Measurements from ENCODE around the gene NFKB2. TPM values are rescaled to one million over a fixed set of nuclear protein-coding genes. Genes with fewer than 3 reads are reported as not detected.

Gene NFKB2
- total RNA-seq, 1 experiment from 2014 or later: 51.9 TPM

DNA sequence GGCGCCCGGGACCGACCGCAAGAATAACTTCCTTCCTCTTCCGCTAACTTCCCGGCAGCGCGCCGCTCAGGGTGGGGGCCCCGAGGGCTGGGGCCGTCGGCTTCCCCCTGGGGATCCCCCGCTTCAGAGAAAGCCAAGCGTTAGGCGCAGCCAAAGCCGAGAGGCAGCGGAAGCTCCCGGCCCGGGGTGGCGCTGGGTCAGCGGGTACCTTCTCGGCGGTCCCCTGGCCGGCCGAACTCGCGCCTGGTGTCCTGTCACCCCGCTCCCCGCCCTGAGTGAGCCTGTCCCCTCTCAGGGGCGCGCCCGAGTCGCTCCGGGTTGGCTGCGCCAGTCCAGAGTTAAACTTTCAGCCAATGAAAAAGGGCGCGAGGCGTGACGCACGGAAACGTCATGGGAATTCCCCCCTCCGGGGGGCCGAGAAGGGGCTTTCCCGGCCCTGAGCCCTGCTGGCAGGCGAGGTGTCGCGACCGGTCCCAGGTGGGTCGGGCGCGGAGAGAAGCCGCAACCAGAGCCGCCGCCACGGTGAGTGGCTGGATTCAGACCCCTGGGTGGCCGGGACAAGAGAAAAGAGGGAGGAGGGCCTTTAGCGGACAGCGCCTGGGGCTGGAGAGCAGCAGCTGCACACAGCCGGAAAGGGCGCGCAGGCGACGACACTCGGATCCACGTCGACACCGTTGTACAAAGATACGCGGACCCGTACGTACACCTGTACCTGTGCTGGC is 1.3 kb upstream of the NFKB2 start:
- peak; percentile 95 for DNase-seq (ENCODE audit: extremely low read depth, low read depth)

DNA sequence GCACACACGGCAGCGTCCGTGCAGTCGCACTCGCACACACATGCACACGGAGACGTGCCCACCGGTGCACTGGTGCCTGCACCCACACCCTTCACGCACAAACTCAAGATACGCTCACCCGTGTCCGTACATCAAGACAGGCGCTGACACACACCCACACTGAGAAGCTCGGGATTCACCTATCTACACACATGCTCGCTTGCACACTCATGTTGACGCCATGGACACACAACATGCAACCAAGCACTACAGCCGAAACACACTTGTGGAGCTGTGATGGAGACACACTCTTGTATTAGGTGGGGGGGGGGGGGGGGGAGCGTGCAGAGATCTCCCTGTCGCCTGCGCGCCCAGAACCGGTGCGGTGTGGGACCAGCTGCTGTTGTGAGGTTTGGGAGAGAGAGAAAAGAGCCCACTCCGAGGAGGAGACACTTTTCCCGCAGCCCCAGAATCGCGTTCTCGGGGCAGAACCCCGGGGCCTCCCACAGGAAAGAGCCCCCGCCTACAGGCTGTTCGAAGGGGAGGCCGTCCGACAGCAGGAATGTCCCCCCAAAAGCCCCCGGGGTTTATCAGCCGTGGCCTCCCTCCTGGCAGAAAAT is 605 bp upstream of the NFKB2 start:
- DNase-seq (ENCODE audit: extremely low read depth, low read depth): peak; percentile 17

DNA sequence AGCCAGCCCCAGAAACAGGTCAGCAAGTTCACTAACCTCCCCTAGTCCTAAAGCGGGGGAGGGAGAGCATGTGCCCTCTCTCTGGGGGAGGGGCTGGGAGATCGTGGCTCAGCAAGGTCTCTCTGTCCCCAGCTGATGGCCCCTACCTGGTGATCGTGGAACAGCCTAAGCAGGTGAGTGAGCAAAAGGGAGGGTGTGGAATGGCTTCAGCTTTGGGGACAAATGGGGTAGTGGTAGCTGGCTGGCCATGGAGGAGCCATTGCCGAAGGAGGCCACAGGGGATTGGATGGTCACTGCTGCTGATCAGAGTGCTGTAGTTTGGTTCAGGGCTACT is 779 bp downstream of the NFKB2 start:
- DNase-seq (ENCODE audit: extremely low read depth, low read depth): no peak

DNA sequence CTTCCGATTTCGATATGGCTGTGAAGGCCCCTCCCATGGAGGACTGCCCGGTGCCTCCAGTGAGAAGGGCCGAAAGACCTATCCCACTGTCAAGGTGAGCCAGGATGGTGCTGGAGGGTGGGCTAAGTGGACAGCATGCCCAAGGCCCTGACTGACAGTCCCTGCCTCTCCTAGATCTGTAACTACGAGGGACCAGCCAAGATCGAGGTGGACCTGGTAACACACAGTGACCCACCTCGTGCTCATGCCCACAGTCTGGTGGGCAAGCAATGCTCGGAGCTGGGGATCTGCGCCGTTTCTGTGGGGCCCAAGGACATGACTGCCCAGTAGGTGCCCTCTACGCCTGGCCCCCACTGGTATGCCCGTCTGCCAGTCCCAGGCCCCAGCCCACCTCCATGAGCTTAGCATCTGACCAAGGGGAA is 1.2 kb downstream of the NFKB2 start:
- no peak for DNase-seq (ENCODE audit: extremely low read depth, low read depth)

DNA sequence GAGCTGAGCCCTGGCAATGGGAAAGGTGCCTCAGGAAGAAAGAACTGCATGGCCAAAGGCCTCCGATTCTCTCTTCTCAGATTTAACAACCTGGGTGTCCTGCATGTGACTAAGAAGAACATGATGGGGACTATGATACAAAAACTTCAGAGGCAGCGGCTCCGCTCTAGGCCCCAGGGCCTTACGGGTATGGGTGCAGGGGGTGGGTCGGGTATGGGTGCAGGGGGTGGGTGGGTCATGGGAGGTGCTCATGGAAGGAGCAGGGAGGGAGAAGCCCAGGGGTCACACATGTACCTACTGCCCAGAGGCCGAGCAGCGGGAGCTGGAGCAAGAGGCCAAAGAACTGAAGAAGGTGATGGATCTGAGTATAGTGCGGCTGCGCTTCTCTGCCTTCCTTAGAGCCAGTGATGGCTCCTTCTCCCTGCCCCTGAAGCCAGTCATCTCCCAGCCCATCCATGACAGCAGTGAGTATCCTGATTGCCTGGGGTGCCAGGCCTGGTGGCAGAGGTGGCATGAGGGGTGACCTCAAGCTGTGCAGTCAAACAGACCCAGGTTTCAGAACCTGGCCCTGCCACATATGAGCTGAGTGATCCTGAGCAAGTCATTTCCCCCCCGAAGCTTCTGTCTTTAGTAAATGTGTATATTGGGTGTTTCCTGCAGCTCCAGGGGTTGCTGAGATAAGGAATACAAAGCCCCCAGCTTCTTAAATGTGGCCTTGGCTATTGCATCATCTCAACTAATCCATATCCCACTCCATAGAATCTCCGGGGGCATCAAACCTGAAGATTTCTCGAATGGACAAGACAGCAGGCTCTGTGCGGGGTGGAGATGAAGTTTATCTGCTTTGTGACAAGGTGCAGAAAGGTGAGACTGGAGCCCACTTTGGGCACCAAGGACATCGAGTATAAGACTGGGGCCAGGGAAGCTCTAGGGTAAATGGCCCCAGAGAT is 2.0 kb downstream of the NFKB2 start:
- DNase-seq (ENCODE audit: extremely low read depth, low read depth): no peak

DNA sequence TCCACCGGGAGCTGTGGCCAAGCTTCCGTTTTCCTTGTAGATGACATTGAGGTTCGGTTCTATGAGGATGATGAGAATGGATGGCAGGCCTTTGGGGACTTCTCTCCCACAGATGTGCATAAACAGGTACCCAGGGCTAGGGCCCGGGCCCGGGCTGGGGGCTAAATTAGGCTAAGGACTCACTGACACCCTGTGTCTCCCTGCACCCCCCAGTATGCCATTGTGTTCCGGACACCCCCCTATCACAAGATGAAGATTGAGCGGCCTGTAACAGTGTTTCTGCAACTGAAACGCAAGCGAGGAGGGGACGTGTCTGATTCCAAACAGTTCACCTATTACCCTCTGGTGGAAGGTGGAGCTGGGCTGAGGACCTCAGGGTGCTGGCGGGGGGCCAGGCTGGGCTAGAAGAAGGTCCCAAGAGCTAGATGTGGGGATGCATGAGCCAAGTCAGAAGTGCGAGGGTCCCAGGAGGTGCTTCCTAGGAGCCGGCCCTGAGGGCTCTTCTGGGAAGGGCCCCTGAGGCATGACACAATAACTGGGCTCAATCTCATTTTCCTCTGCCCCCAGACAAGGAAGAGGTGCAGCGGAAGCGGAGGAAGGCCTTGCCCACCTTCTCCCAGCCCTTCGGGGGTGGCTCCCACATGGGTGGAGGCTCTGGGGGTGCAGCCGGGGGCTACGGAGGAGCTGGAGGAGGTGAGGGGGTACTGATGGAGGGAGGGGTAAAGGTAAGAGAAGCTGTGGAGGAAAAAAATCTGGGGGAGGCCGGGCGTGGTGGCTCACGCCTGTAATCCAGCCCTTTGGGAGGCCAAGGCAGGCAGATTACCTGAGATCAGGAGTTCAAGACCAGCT is 2.9 kb downstream of the NFKB2 start:
- DNase-seq (ENCODE audit: extremely low read depth, low read depth): no peak

DNA sequence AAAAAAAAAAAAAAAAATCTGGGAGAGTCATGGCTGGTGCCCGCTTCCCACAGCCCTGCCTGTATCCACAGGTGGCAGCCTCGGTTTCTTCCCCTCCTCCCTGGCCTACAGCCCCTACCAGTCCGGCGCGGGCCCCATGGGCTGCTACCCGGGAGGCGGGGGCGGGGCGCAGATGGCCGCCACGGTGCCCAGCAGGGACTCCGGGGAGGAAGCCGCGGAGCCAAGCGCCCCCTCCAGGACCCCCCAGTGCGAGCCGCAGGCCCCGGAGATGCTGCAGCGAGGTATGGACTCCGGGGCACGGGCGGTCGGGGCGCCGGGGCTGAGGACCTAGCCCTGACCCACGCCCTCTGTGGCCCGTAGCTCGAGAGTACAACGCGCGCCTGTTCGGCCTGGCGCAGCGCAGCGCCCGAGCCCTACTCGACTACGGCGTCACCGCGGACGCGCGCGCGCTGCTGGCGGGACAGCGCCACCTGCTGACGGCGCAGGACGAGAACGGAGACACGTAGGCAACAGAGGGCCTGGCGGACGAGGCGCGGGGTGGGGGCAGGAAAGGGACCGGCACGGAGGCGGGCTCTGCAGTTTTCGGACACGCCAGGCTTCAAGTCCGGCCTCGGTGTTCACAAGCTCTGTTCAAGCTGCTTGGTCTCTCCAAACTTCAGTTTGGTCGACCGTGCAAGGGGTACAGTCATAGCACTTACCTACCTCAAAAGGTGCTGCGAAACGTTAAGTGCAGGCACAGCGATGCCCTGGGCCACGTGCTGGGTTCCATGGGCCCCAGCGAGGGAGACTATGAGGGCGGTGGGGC is 3.9 kb downstream of the NFKB2 start:
- DNase-seq (ENCODE audit: extremely low read depth, low read depth): peak; percentile 81

DNA sequence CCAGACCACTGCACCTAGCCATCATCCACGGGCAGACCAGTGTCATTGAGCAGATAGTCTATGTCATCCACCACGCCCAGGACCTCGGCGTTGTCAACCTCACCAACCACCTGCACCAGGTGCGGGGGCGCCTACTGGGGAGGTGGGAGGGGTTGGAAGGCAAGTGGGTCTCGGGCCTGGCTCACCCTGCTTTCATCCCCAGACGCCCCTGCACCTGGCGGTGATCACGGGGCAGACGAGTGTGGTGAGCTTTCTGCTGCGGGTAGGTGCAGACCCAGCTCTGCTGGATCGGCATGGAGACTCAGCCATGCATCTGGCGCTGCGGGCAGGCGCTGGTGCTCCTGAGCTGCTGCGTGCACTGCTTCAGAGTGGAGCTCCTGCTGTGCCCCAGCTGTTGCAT is 4.6 kb downstream of the NFKB2 start:
- no peak for DNase-seq (ENCODE audit: extremely low read depth, low read depth)

DNA sequence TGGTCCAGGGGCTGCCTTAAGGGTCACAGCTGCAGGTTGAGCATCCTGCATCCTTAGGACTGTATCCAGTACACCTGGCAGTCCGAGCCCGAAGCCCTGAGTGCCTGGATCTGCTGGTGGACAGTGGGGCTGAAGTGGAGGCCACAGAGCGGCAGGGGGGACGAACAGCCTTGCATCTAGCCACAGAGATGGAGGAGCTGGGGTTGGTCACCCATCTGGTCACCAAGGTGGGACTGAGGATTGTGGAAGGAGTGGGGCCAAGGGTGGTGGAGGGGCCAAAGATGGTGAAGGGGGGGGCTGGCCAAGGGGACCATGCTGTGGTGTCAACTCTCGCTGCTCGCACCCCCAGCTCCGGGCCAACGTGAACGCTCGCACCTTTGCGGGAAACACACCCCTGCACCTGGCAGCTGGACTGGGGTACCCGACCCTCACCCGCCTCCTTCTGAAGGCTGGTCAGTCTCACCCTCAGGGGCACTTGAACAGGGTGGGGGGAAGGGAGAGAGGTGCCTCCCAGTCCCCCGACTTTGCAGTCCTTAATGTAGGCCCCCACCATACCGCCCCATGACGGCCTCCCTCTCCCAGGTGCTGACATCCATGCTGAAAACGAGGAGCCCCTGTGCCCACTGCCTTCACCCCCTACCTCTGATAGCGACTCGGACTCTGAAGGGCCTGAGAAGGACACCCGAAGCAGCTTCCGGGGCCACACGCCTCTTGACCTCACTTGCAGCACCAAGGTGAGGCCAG is 5.3 kb downstream of the NFKB2 start:
- no peak for DNase-seq (ENCODE audit: extremely low read depth, low read depth)

DNA sequence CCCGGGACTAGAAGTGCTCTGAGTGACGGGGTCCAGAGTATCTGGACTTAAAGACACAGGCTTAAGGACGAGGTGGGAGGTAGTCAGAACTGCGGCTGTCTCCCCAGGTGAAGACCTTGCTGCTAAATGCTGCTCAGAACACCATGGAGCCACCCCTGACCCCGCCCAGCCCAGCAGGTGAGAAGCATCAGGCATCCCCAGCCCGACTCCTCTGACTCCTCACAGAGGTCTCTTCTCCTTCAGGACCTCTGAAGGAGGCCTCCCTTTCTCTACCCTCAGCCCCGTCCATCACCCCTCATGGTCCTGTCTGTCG is 5.8 kb downstream of the NFKB2 start:
- DNase-seq (ENCODE audit: extremely low read depth, low read depth): no peak

DNA sequence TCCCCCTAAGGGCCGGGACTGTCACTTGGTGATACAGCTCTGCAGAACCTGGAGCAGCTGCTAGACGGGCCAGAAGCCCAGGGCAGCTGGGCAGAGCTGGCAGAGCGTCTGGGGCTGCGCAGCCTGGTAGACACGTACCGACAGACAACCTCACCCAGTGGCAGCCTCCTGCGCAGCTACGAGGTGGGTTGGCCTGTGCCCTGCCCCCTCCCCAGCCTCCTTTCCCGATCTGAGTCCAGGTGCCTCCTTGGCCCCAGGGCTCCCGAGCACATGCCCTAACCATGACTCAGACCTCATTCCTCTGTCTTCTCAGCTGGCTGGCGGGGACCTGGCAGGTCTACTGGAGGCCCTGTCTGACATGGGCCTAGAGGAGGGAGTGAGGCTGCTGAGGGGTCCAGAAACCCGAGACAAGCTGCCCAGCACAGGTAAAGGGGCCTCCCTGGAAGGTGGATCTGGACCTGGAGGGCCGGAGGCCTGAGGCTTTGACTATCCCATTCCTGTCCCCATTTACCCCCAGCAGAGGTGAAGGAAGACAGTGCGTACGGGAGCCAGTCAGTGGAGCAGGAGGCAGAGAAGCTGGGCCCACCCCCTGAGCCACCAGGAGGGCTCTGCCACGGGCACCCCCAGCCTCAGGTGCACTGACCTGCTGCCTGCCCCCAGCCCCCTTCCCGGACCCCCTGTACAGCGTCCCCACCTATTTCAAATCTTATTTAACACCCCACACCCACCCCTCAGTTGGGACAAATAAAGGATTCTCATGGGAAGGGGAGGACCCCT is 6.4 kb downstream of the NFKB2 start:
- no peak for DNase-seq (ENCODE audit: extremely low read depth, low read depth)

DNA sequence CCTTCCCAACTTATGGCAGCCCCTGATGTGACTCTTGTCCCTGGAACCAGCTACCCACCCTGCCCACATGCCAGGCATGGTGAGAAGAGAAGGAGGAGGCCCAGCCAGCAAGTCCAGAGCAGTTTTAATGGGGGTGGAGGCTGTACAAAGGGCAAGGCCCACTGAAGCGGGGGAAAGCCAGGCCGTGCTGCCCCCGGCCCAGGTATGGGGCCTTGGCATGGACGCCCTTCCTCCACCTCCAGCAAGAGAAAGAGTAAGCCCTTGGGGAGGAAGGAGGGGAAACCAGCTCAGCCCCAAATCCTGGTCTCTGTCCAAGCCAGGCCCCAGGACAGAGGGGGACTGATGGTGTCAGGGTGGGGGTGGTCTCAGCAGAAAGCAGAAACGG is 7.0 kb downstream of the NFKB2 start:
- no peak for DNase-seq (ENCODE audit: extremely low read depth, low read depth)

DNA sequence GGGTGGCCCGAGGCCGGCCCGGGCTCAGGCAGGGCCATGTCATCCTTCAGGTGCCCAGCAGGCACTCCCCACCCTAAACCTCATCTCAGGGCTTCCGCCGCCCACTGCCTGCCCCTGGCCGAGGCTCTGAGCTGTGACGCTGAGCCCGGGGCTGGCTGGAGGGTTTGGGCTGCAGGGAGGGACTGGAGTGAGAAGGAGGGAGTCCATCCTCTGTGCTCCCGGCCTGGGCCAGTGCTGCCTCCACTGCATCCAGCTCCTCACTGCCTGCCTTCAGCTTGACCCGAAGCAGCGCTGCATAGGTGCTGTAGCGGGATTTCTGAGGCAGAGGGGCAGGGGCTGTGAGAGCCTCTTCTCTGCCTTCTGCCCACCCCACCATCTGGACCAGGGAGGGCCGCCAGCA is 7.6 kb downstream of the NFKB2 start:
- no peak for DNase-seq (ENCODE audit: extremely low read depth, low read depth)

DNA sequence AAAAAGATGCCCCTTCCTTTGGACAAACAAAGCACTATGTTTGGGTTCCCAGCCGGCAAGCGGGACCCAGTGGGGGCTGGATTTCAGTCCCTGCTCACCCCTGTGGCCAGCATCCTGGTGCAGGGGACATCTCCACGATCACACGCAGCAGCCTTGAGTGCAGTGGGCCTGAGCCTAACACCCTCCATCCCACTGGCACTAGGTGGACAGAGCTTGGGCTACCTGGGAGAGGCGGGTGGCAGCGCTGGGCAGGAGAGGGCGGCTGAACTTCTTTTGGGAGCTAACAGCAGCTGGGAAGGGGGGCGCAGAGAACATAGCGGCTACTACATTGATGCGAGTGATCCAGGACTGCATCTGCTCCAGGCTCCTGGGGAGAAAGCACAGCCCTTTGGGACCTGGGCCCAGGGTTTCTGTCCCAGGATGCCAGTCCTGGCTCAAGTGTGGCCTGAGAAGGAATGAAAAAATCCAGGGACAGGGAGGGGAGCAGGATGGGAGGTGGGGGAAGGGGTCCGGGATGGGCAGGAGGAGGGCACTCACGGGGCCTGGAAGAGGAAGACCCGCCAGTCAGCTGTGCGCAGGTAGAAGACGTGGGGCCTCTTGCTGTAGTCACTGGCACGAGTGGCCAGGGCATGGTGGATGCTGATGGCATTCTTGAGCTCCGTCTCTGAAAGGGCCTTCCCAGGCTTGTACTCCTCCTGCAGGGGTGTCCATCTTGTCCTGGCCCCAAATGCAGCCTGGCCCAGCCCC is 9.0 kb downstream of the NFKB2 start:
- DNase-seq (ENCODE audit: extremely low read depth, low read depth): no peak

DNA sequence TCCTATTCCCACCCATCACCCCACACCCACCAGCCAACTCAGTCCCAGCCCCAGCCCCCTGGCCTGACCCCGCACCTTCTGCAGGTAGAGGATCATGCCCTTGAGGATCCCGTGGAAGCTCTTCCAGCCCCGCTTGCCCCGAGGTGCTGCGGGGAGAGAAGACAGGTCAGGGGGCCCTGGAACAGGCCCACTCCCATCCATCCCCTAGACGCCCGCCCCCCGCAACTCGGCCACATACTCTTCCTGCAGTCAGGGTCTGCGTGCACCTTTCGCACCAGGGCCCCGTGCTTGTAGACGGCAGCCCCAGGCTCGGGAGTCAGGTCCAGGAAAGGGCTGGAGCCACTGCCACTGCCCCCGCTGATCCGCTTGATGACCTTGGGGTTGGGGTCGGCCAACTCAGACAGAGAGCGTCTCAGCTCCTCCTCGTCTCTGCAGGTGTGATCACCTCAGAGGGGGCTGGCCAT is 9.6 kb downstream of the NFKB2 start:
- DNase-seq (ENCODE audit: extremely low read depth, low read depth): no peak

DNA sequence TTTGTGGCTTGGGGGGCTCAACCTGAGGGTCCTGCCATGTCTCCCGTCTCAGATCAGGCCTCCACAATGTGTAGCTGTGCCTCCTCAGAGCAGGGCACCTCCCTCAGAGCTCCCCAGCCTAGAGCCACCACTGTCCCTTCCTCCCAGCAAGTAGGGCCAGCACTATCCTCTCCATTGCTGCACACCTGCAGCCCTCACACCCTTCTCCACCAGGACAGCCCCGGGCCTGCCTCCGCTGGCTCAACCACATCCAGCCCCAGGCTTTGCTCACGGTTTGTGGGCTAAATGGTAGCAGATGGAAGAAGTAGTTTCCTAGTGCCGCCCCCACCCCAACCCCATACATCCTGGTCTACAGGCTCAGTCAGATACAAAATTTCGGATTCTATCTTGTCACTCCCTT is 10.1 kb downstream of the NFKB2 start:
- no peak for DNase-seq (ENCODE audit: extremely low read depth, low read depth)

DNA sequence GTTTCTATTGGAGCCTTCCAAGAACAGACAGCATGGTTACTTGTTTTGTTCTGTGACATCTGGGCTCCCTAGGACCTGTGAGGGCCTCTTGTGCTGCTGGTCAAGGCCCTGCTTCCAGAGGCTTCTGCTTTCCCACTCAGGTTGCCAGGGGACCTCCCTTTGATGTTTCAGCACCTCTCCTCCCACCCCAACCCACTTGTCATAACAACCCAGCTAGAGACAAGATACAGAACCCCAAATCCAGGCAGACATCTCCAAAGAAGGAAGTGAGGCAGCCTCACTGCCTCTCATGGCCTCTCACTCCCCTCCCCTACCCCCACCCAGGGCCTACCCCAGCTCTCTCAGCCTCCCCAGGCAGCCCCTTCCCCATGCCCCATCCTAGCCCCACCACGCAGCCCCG is 11.3 kb downstream of the NFKB2 start:
- no peak for DNase-seq (ENCODE audit: extremely low read depth, low read depth)

Measured in NCI-H460 (cell line).